HG02885 (cell line): ENCODE data around the gene RBL2.
"Not testable (repeated sequence)": the region's sequence is repeated elsewhere in the genome, so short reads cannot be mapped to it uniquely, and the experiment has no call there.

Experiments
- ATAC-seq: cut with Tn5 transposase; IDR thresholded peaks from one replicate; pipeline ENCODE4 v1.9.1; 2021; ENCODE audit warnings: mild to moderate bottlenecking; ENCODE audit not compliant: unreplicated experiment, poor library complexity

The RBL2 gene

DNA sequence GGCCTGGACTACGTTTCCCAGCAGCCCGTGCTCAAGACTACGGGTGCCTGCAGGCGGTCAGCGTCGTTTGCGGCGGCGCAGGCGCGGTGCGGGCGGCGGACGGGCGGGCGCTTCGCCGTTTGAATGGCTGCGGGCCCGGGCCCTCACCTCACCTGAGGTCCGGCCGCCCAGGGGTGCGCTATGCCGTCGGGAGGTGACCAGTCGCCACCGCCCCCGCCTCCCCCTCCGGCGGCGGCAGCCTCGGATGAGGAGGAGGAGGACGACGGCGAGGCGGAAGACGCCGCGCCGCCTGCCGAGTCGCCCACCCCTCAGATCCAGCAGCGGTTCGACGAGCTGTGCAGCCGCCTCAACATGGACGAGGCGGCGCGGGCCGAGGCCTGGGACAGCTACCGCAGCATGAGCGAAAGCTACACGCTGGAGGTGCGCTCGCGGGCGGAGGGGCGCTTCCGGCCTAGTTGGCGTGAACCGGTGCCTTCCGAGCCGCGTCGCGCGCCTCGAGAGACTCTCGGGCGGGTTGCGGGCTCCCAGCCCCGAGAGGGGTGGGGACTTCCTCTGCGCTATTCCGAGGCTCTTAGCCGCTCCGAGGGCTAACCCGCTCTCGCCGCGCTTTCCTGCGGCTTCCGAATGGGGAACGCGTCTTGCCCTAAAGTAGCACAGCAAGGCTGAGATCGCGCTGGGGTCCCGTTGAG, at the start of gene RBL2:
RBL2 (plus strand) TSS at position 95 of the 689 bp plus-strand sequence; CDS start at position 181, 86 bp downstream.
- ATAC-seq, result peak; percentile 82

DNA sequence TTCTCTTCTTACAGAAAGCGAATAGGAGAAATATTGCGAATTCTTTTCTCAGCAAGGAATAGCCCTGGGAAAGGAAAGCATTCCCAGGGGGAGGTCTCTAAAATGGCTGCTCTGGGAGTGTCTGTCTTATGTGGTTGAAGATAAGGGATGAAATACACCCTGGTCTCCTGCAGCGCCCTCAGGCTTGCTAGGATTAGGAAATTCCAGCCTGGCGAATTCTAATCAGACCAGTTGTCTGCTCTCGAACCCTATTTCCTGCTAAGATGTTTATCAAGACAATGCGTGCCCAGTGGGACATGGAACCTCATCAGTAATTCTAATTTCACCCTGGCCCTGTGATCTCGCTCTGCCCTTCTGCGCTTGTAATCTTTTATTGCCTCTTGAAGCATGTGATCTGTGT, 49.7 kb upstream of the RBL2 start:
- not testable (repeated sequence) for ATAC-seq

DNA sequence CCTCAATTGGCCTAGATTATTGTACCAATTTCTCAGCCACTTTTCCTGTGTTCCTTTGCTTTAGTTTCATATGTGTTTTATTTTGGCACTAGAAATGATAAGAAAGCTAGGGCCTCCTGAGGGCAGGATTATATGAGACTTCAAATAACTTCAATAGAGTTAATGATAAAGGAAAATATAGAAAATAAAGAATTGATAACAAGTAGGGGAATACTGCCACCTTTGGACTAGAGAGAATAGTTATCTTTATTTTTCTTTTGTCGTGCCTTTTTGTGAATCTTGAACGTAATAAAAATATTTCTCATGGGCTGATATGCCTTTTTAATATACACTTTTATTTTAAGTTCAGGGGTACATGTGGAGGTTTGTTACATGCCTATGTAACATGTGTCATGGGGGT, 29.3 kb upstream of the RBL2 start:
- ATAC-seq, result no peak

DNA sequence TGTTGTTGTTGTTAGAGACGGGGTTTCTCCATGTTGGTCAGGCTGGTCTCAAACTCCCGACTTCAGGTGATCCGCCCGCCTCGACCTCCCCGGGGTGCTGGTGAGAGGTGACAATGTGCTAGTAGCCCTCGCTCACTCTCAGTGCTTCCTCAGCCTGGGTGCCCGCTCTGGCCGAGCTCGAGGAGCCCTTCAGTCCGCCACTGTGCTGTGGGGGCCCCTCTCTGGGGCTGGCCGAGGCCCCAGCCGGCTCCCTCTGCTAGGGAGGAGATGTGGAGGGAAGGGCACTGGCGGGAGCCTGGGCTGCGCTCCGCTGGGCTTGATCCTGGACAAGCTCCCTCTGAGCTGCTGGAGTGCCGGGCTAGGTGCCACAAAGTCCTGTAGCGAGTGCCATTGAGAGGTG, 21.7 kb upstream of the RBL2 start:
- no peak for ATAC-seq

DNA sequence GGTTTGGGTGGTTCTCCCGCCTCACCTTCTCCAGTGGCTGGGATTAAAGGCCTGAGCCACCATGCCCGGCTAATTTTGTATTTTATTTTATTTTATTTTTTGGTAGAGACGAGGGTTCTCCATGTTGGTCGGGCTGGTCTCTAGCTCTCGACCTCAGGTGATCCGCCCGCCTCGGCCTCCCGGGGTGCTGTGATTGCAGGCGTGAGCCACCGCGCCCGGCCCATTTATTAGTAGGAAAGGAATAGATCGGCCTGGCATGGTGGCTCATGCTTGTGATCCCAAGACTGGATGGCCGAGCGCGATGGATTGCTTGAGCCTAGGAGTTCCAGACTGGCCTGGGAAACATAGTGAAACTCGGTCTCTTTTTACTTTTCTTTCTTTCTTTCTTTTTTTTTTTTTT, 20.4 kb upstream of the RBL2 start:
- ATAC-seq, result no peak

GRCh38 chr16:53414381-53414780, 19.9 kb upstream of the RBL2 start:
- ATAC-seq, result no peak

- ATAC-seq, result no peak
These were observed 18.8 kb upstream of the RBL2 start for GRCh38 chr16:53415504-53415903.

DNA sequence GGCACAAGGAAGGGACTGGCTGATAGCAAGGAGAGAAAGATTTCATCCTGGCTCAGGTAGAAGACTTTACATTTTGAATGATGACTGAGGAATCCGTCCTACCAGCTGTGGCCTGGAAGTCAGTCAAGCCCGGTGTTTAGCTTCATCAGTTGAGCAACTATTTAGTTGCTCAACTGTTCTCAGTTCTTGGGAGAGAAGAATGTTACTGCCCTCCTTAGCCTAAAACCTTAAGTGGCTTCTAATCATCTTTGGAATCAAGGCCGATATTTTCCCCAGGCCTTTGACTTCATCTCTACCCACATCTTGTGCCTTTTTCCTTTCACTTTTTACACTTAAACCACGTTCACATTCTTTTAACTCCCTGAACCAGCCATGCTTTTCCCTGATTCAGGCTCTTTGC, 17.3 kb upstream of the RBL2 start:
- no peak for ATAC-seq

- no peak for ATAC-seq
These were observed 16.3 kb upstream of the RBL2 start for GRCh38 chr16:53417976-53418375.

GRCh38 chr16:53419383-53419709, 14.9 kb upstream of the RBL2 start:
- not testable (repeated sequence) for ATAC-seq

- no peak for ATAC-seq
These were observed 13.0 kb upstream of the RBL2 start for GRCh38 chr16:53421248-53421647.

- ATAC-seq, result not testable (repeated sequence)
These were observed 10.3 kb upstream of the RBL2 start for GRCh38 chr16:53423968-53424367.

- ATAC-seq, result no peak
These were observed 5.6 kb upstream of the RBL2 start for GRCh38 chr16:53428681-53429080.

DNA sequence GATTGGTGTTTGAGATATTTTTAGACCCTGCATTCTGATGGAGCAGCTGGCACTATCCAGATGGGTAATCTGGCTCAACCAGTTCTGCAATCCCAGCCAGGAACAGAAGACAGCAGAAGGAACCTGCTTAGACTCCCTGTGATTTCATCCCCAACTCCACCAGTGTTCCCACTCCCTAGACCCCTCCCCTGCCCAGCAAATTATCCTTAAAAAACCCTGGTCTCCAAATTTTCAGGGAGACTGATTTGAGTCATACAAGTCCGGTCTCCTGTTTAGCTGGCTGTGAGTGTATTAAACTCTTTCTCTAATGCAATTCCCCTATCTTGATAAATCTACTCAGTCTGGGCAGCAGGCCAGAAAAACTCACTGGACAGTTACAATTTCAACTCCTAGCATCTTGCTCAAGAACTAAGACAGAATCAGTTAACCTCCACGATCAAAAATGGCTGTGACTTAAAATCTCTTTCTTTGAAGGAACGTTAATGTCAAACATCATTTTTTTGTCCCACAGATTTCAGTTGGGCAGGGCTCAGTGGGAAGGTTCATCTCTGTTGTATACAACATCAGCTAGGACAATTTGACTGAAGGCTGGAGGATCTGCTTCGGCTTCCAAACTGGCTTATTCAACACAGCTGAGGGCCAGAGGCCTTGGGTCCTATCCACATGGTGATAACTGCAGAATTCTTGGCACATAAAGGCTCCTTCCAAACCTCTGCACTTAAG, 4.9 kb upstream of the RBL2 start:
- ATAC-seq, result no peak

GRCh38 chr16:53430363-53430762, 3.9 kb upstream of the RBL2 start:
- ATAC-seq, result no peak

GRCh38 chr16:53433509-53433908, 762 bp upstream of the RBL2 start:
- no peak for ATAC-seq

DNA sequence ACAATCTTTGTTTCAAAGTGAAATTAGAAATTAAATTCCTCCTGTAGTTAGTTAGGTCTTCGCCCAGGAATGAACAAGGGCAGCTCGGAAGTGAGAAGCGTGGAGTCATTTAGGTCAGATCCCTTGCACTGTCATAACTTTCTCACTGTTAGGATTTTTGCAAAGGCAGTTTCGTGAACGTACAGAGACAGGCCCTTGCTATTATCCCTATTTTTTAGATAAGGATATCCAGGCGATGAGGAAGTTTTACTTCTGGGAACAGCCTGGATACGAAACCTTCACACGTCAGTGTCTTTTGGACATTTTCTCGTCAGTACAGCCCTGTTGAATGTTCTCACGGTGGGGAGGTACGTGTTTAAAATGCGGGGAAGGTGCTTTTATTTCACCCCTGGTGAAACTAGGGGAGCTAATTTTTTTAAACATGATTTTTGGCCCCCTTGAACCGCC, 318 bp upstream of the RBL2 start:
- no peak for ATAC-seq

DNA sequence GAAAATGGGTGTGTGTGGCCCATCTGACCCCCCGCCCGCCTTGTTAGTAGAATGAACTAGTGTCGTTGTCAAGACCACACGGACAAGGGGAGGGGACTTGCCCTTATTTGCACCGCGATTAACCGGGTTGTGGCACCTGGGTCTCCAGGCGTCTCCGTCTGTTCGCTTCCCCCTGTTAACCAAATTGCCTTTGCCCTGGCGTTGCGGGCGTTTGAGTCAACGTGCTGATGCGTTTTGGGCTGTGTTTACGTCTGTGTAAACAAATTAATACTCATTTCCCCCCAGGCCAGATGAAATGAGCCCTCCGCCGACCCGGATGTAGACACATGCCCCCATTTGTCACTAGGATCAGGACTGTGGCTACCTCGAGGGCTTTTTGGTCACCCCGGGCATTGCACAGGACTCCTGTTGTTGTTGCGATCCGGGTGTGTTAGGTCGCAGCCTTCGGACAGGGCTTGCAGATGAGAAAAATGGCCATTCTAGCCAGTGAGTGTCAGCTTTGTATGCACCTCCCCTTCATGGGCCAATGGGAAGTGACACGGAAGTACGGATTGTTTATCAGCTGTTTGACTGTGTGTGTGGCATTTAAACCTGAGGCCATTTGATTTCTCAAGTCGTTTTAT, 906 bp downstream of the RBL2 start:
- ATAC-seq, result peak; percentile 89

DNA sequence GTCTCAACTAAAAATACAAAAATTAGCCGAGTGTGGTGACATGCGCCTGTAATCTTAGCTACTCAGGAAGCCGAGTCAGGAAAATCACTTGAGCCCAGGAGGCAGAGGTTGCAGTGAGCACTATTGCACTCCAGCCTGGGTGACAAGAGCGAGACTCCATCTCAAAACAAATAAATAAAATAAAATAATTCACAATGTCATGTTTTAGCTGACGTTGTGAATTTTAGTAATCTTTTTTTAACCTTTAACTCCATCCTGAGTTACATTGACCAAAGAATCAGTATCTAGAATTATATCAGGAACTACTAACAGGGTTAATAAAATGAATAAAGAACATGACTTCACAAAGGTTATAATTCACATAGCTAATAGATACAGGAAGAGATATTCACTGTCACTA, 5.9 kb downstream of the RBL2 start:
- ATAC-seq, result no peak

DNA sequence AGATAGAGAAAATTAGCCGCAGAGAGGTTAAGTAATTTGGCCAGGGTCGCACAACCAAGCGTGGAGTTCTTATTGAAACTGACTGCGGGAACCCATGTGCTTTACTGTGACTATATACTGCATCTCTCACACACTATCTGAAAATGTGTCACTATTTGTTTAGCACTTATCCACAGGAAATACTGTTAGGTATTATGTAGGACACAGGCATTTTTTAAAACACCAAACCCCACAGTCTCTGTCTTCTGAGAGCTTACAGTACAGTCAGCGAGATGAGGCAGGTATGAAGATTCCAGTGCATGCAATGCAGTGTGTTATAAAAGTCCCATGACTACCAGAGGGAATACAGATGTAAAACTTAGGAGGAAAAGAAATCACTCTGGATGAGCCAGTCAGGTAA, 11.3 kb downstream of the RBL2 start:
- no peak for ATAC-seq

GRCh38 chr16:53446090-53446489, 11.8 kb downstream of the RBL2 start:
- ATAC-seq, result no peak
